Upper lobe of right lung (tissue), 1 donor: Measurements from ENCODE around the gene ETV3. TPM values are rescaled to one million over a fixed set of nuclear protein-coding genes. Genes with fewer than 3 reads are reported as not detected.
"Not testable (repeated sequence)": the region's sequence is repeated elsewhere in the genome, so short reads cannot be mapped to it uniquely, and the experiment has no call there.

ENCODE experiments used
- ATAC-seq: fragments of 200-7000 bp; cut with Tn5 transposase; one replicate; pipeline ENCODE4 v1.9.1; 2020; ENCODE audit warnings: mild to moderate bottlenecking, moderate library complexity
- DNase-seq: peaks from one replicate; pipeline ENCODE4 v3.0.0-alpha.2; 2020
- H3K27ac ChIP-seq: fragments of 200-600 bp; one replicate; pipeline ENCODE4 v1.8.0; 2022
- H3K27me3 ChIP-seq: fragments of 200-600 bp; one replicate; pipeline ENCODE4 v1.8.0; 2022; ENCODE audit warnings: mild to moderate bottlenecking
- H3K36me3 ChIP-seq: fragments of 200-600 bp; one replicate; pipeline ENCODE4 v1.8.0; 2022
- H3K4me1 ChIP-seq: fragments of 200-600 bp; one replicate; pipeline ENCODE4 v1.8.0; 2022
- H3K4me3 ChIP-seq: fragments of 200-600 bp; one replicate; pipeline ENCODE4 v1.8.0; 2022; ENCODE audit warnings: mild to moderate bottlenecking
- H3K9me3 ChIP-seq: fragments of 200-600 bp; one replicate; pipeline ENCODE4 v1.8.0; 2022
- intact Hi-C: fragments of 100-400 bp; cut with DNase I; formaldehyde crosslinking; loops from one replicate; pipeline ENCODE4 v1.11.0; 2022
- long read RNA-seq: library from polyadenylated mRNA; unstranded; transcript quantifications from one replicate; pipeline ENCODE4 v2.0.0, GENCODE V29; 2021
- total RNA-seq: library from RNA; stranded (reverse); fragmentation: NEBNext Ultra II Directional; extraction: Animal tissue kit (Norgen Biotek cat#: 25700); gene quantifications from one replicate; pipeline ENCODE4 v1.2.1, GENCODE V29; 2021
- TF ChIP-seq, protein P1 (sequence below): fragments of 200-600 bp; IDR thresholded peaks from one replicate; pipeline ENCODE4 v1.8.0; 2022; ENCODE audit warnings: antibody characterized with exemption
- donor health status: DM: no; HTN: yes; CAD: no; lungs with severe emphysema.

Gene ETV3
- 39.2 TPM for total RNA-seq
- long read RNA-seq, full-length matches to known transcripts, result 2 of 4 reads
- long read RNA-seq, partial matches to known transcripts, result 1 of 4 reads
- long read RNA-seq, other reads (novel, unspliced or antisense), result 1 of 4 reads

DNA sequence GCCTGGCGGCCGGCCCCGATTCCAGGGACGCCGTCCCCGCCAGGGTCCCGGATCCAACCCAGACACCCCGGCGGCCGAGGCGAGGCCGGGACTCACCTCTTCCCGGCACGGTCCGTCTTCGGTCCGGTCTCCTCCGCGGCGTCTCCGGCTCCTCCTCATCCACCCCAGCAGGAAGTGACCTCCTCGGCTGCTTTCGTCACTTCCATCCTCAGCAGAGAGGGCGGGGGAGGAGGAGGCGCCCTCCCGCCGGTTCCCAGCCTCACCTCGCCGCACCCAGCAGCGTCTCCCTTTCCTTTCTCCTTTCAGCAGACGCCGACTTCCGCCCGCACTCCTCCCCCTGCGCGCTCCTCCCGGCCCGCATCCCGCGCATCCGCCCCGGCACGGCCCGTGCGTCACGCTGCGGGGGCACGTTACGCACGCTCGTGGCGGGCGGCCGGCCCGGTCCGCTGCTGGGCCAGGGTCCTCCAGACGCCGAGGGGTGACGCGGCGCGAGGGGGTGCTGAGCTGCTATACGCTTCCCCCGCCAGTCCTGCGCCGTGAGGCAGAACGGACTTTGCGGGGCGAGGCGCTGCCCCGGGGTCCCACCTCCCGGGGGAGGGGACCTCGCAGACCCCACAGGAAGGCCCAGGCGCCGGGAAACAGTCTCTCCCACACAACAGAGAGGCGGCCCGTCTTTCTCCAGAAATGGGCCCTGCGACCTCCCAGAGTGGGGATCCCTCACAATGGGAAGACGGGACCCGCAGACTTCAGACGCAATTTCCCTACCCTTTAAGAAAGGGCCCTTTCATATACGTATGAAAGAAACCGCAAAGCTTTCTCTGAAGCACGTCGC lies at the start of gene ETV3:
Gene ETV3, minus strand, starts transcription at position 176 of the 832 bp plus-strand sequence. CDS start 2,043 bp downstream, outside the sequence.
- no peaks in the 10 kb centered on the region for H3K9me3 ChIP-seq
- H3K36me3 ChIP-seq, result peaks cover 26% of the 10 kb centered on the region
- peaks cover 36% of the 10 kb centered on the region for H3K4me1 ChIP-seq
- peak within 1 kb of the TSS; percentile 96 for H3K4me3 ChIP-seq
- H3K27me3 ChIP-seq, result no peaks in the 10 kb centered on the region
- ATAC-seq (peak; percentile 96), DNase-seq (peak; percentile 95)
- peak within 1 kb of the TSS; percentile 99 for H3K27ac ChIP-seq
- intact Hi-C loops, result no loop called here
- TF ChIP-seq, protein P1, sequence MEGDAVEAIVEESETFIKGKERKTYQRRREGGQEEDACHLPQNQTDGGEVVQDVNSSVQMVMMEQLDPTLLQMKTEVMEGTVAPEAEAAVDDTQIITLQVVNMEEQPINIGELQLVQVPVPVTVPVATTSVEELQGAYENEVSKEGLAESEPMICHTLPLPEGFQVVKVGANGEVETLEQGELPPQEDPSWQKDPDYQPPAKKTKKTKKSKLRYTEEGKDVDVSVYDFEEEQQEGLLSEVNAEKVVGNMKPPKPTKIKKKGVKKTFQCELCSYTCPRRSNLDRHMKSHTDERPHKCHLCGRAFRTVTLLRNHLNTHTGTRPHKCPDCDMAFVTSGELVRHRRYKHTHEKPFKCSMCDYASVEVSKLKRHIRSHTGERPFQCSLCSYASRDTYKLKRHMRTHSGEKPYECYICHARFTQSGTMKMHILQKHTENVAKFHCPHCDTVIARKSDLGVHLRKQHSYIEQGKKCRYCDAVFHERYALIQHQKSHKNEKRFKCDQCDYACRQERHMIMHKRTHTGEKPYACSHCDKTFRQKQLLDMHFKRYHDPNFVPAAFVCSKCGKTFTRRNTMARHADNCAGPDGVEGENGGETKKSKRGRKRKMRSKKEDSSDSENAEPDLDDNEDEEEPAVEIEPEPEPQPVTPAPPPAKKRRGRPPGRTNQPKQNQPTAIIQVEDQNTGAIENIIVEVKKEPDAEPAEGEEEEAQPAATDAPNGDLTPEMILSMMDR, result no peak

DNA sequence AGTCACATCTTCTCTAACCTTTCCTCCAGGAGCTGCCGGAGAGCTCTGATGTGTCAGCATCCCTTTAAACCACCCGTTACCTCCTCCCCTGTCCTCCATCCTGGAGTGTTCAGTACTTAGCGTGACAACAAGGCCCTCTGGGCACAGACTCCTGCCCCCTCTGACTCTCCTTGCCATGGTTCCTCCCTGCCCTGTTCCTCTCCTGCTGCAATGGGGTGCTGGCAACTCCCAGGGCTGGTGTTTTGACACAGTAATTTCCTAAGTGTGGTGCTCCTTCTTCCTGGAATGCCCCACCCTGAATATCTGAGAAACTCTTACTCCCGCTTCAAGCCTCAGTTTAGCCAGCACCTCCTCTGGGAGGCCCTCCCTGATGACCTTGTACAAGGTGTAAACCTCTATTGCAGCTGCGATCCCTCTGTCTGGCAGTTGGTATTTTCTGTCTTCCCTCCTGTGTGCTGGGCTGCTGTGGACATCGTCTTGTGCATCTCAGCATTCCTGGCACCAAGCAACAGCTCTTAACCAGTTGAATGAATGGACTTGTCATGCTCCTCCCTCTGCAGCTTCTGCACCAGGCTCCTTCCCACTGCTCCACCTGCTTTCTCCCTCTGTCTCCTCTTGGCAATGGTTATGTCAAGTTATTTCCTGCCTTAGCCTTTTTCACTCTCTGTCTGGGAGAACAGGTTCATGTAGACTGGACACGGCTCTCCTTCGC lies 48.2 kb upstream of the ETV3 start:
- Histone ChIP-seq H3K9me3 (no peaks in the 10 kb centered on the region), H3K4me1 (no peaks in the 10 kb centered on the region), H3K36me3 (no peaks in the 10 kb centered on the region), H3K4me3 (no peak overlapping the region), H3K27ac (no peak overlapping the region), H3K27me3 (no peaks in the 10 kb centered on the region)
- DNase-seq, result no peak
- ATAC-seq, result no peak
- intact Hi-C loops, result no loop called here
- TF ChIP-seq, protein P1, result no peak

DNA sequence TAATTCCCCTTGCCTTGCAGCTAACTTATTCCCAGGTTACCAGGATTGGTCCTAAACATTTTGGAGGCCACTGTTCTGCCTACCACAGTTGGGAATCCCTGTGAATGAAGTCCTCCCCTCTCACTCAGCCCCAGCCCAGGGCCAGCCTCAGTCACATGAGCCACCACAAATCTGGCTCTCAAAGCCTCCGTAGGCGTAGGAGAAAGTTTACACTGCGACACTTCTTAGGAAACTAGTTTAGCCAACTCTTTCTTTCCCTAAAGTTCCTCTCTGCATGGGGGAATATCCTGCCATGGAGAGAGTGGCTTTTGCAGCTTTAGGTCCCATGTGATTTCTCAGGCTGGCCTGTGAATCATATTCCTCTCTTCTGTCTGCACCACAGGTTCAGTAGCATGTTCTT lies 45.7 kb upstream of the ETV3 start:
- no peaks in the 10 kb centered on the region for H3K4me1 ChIP-seq
- no peaks in the 10 kb centered on the region for H3K36me3 ChIP-seq
- TF ChIP-seq, protein P1, result no peak
- no peaks in the 10 kb centered on the region for H3K9me3 ChIP-seq
- intact Hi-C loops, result no loop called here
- ATAC-seq (peak; percentile 71), DNase-seq (no peak)
- H3K27me3 ChIP-seq, result no peaks in the 10 kb centered on the region
- no peak overlapping the region for H3K27ac ChIP-seq
- H3K4me3 ChIP-seq, result no peak overlapping the region

DNA sequence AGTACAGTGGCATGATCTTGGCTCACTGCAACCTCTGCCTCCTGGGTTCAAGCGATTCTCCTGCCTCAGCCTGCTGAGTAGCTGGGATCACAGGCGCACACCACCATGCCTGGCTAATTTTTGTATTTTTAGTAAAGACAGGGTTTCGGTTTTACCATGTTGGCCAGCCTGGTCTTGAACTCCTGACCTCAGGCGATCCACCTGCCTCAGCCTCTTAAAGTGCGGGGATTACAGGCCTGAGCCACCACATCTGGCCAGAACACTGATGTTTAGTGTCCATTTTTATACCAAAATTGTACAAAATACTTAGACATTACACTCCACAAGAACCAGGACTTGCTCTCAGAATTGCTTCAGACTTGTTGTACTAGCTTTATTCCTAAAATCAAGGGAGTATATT lies 44.2 kb upstream of the ETV3 start:
- H3K9me3 ChIP-seq, DNase-seq, H3K4me1 ChIP-seq, intact Hi-C loops, H3K4me3 ChIP-seq, H3K27me3 ChIP-seq, ATAC-seq, H3K27ac ChIP-seq, H3K36me3 ChIP-seq: not testable (repeated sequence)

DNA sequence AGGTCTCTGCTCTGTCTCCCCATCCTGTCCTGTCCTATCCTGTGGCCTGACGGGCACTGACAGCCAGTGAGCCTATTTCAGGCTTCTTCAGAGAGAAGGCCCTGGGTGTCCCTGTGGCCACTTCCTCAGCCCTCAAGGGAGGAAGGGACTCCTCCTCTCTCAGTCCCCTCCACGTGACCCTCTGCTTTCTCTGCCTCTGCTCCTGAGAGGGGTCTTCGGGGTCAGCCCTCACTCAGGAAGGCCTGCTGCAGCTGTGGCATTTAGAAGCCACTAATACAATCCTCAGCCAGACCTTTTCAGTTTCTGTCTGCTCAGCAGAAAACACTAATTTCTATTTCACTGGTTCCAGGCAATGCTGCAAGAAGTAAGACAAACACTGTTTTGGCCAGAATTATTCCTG lies 43.6 kb upstream of the ETV3 start:
- Histone ChIP-seq H3K4me1 (no peaks in the 10 kb centered on the region), H3K27ac (no peak overlapping the region), H3K36me3 (no peaks in the 10 kb centered on the region), H3K27me3 (no peaks in the 10 kb centered on the region), H3K9me3 (no peaks in the 10 kb centered on the region), H3K4me3 (no peak overlapping the region)
- intact Hi-C loops, result no loop called here
- TF ChIP-seq, protein P1, result no peak
- DNase-seq, result no peak
- no peak for ATAC-seq

DNA sequence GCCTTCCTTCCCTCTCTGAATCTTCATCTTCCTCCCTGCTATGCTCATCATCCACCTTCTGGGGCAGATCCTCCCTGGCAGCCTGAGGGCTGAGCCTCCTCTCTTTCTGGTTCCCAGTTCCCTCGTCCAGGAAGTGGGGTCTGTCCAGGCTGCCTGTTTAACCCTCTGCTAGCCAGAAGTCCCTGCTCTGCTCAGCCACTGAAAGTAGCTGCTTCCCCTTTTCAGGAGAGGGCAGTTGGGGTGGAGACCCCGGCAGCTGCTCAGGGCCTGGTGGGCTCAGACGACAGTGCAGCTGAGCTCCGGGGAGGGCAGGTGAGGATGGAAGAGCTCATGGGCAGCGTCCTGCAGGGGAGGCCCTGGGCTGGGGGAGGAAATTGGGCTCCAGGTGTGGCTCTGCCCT lies 43.1 kb upstream of the ETV3 start:
- no peak for ATAC-seq
- H3K27me3 ChIP-seq, result no peaks in the 10 kb centered on the region
- intact Hi-C loops, result no loop called here
- H3K27ac ChIP-seq, result no peak overlapping the region
- no peak overlapping the region for H3K4me3 ChIP-seq
- TF ChIP-seq, protein P1, result no peak
- H3K36me3 ChIP-seq, result no peaks in the 10 kb centered on the region
- no peaks in the 10 kb centered on the region for H3K9me3 ChIP-seq
- DNase-seq, result no peak
- H3K4me1 ChIP-seq, result no peaks in the 10 kb centered on the region
